Astrocyte (in vitro differentiated cells and primary cell): Measurements from ENCODE around the gene ANAPC13. TPM values are rescaled to one million over a fixed set of nuclear protein-coding genes. Genes with fewer than 3 reads are reported as not detected.

Experiments used
- DNase-seq: peaks from one replicate; pipeline ENCODE4 v3.0.0-alpha.2; 2010; ENCODE audit warnings: low read depth
- FAIRE-seq: peaks from 2 replicates; lab custom pipeline; 2011; peaks lifted over from hg19 to GRCh38; lab: Jason Lieb, UNC
- H2AFZ ChIP-seq: 2 replicates; pipeline ENCODE4 v1.6.0; 2012; ENCODE audit warnings: low read depth, low read length, inconsistent platforms
- H3K27ac ChIP-seq: 2 replicates; pipeline ENCODE4 v1.5.1; 2011; ENCODE audit warnings: low read depth, low read length, inconsistent platforms
- H3K27me3 ChIP-seq: 2 replicates; pipeline ENCODE4 v1.6.0; 2011; ENCODE audit warnings: low read length, inconsistent platforms; ENCODE audit not compliant: insufficient read depth
- H3K36me3 ChIP-seq: 2 replicates; pipeline ENCODE4 v1.5.1; 2011; ENCODE audit warnings: low read length, inconsistent platforms; ENCODE audit not compliant: insufficient read depth
- H3K4me1 ChIP-seq: 2 replicates; pipeline ENCODE4 v1.5.1; 2011; ENCODE audit warnings: low read length, inconsistent platforms; ENCODE audit not compliant: insufficient read depth
- H3K4me2 ChIP-seq: 2 replicates; pipeline ENCODE4 v1.6.0; 2012; ENCODE audit warnings: low read length, inconsistent platforms
- H3K4me3 ChIP-seq: 2 replicates; pipeline ENCODE4 v1.5.1; 2011; ENCODE audit warnings: low read depth, mild to moderate bottlenecking, low read length, inconsistent platforms; ENCODE audit not compliant: insufficient read depth
- H3K79me2 ChIP-seq: 2 replicates; pipeline ENCODE4 v1.6.0; 2012; ENCODE audit warnings: mild to moderate bottlenecking, low read length, inconsistent platforms; ENCODE audit not compliant: insufficient read depth
- H3K9ac ChIP-seq: 2 replicates; pipeline ENCODE4 v1.6.0; 2012; ENCODE audit warnings: mild to moderate bottlenecking, low read length, inconsistent platforms
- H3K9me3 ChIP-seq: 2 replicates; pipeline ENCODE4 v1.5.1; 2012; ENCODE audit warnings: low read depth, mild to moderate bottlenecking, low read length, inconsistent platforms; ENCODE audit not compliant: insufficient read depth
- H4K20me1 ChIP-seq: 2 replicates; pipeline ENCODE4 v1.6.0; 2012; ENCODE audit warnings: low read length, inconsistent platforms; ENCODE audit not compliant: insufficient read depth
- H3K27ac Mint-ChIP-seq: one replicate; pipeline ENCODE4 v1.8.0; 2021; ENCODE audit warnings: mild to moderate bottlenecking, mixed read lengths; ENCODE audit not compliant: unreplicated experiment
- H3K27me3 Mint-ChIP-seq: one replicate; pipeline ENCODE4 v1.8.0; 2021; ENCODE audit warnings: low read depth, mixed read lengths; ENCODE audit not compliant: unreplicated experiment
- H3K36me3 Mint-ChIP-seq: one replicate; pipeline ENCODE4 v1.8.0; 2021; ENCODE audit warnings: low read depth, mixed read lengths; ENCODE audit not compliant: unreplicated experiment
- H3K4me1 Mint-ChIP-seq: one replicate; pipeline ENCODE4 v1.8.0; 2021; ENCODE audit warnings: low read depth, mixed read lengths; ENCODE audit not compliant: unreplicated experiment
- H3K4me3 Mint-ChIP-seq: one replicate; pipeline ENCODE4 v1.8.0; 2021; ENCODE audit warnings: mild to moderate bottlenecking, moderate library complexity, mixed read lengths; ENCODE audit not compliant: unreplicated experiment
- H3K9me3 Mint-ChIP-seq: one replicate; pipeline ENCODE4 v1.8.0; 2021; ENCODE audit warnings: mild to moderate bottlenecking, mixed read lengths; ENCODE audit not compliant: unreplicated experiment
- CTCF ChIP-seq: IDR thresholded peaks from 2 replicates; pipeline ENCODE4 v1.5.1; 2011; ENCODE audit warnings: low read depth, mild to moderate bottlenecking, inconsistent platforms, low read length, moderate library complexity; ENCODE audit not compliant: insufficient read depth
- EZH2 ChIP-seq: IDR thresholded peaks from 2 replicates; pipeline ENCODE4 v1.6.1; 2012; ENCODE audit warnings: mild to moderate bottlenecking, low read length, inconsistent platforms; ENCODE audit not compliant: insufficient read depth
- total RNA-seq: library from RNA; stranded (reverse); gene quantifications from 2 replicates; pipeline ENCODE4 v1.2.1, GENCODE V29; 2021

The ANAPC13 gene
- total RNA-seq, 1 donor from 2014 or later: 61.0 TPM

DNA sequence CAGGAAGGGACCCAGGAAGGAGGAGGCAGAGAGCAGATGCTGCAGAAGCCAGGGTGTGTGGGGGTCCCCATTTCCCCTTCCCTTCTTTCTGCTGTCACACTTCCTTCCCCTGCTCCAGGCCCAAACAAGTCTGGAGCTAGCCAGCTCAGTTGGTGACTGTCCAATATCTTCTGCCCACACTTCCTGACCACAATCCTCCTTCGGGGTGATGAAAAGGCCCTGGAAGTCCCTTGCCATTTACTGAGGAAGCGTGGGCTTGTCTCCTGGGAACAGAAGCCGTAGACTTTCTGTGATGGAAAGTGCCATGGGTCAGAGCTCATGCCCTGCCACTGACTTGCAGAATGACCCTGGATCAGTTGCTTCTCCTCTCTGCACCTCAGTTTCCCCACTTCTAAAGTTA, 39.0 kb downstream of the ANAPC13 start:
- H3K36me3 Mint-ChIP-seq: peaks cover 2% of the 10 kb centered on the region
- Histone ChIP-seq H3K79me2 (no peaks in the 10 kb centered on the region), H3K27ac (no peak overlapping the region), H3K27me3 (no peaks in the 10 kb centered on the region), H4K20me1 (no peaks in the 10 kb centered on the region), H3K4me3 (no peak overlapping the region), H3K4me1 (peaks cover 19% of the 10 kb centered on the region), H2AFZ (no peak overlapping the region), H3K9me3 (no peaks in the 10 kb centered on the region), H3K36me3 (no peaks in the 10 kb centered on the region), H3K4me2 (peak overlapping the region; percentile 29), H3K9ac (no peak overlapping the region)
- H3K27ac Mint-ChIP-seq: peak overlapping the region; percentile 64
- H3K27me3 Mint-ChIP-seq: no peaks in the 10 kb centered on the region
- H3K9me3 Mint-ChIP-seq: peaks cover 4% of the 10 kb centered on the region
- H3K4me3 Mint-ChIP-seq: no peak overlapping the region
- TF ChIP-seq EZH2 (no peak), CTCF (no peak)
- DNase-seq (peak; percentile 76), FAIRE-seq (no peak)
- peaks cover 23% of the 10 kb centered on the region for H3K4me1 Mint-ChIP-seq

DNA sequence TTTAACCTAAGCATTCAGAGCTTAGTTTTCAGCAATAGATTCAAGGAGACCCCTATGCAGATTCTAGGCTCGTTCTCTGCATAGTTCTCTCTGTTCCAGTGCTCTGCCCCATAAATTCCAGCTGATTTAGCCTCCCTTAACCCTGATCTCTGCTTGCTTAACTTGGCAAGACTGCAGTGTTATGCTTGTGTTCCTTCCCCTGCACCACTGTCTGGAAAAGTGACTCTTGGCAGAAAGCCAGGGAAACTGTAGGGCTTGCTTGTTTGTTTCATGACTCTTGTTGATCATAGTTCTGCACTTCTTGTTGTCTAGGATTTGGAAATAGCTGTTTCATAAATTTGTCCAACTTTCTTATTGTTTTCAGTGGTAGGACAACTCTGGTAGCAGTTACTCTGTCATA, 40.1 kb downstream of the ANAPC13 start:
- Histone ChIP-seq H3K79me2 (no peaks in the 10 kb centered on the region), H3K27me3 (no peaks in the 10 kb centered on the region), H3K9me3 (no peaks in the 10 kb centered on the region), H3K4me2 (peak overlapping the region; percentile 35), H2AFZ (no peak overlapping the region), H3K27ac (no peak overlapping the region), H3K4me1 (peaks cover 19% of the 10 kb centered on the region), H4K20me1 (no peaks in the 10 kb centered on the region), H3K9ac (no peak overlapping the region), H3K36me3 (no peaks in the 10 kb centered on the region), H3K4me3 (no peak overlapping the region)
- peaks cover 28% of the 10 kb centered on the region for H3K4me1 Mint-ChIP-seq
- H3K4me3 Mint-ChIP-seq: no peak overlapping the region
- H3K9me3 Mint-ChIP-seq: peaks cover 4% of the 10 kb centered on the region
- H3K27ac Mint-ChIP-seq: peak overlapping the region; percentile 21
- H3K27me3 Mint-ChIP-seq: no peaks in the 10 kb centered on the region
- peaks cover 2% of the 10 kb centered on the region for H3K36me3 Mint-ChIP-seq
- no peak for TF ChIP-seq EZH2
- no peak for TF ChIP-seq CTCF
- FAIRE-seq (peak; percentile 43), DNase-seq (peak; percentile 36)

DNA sequence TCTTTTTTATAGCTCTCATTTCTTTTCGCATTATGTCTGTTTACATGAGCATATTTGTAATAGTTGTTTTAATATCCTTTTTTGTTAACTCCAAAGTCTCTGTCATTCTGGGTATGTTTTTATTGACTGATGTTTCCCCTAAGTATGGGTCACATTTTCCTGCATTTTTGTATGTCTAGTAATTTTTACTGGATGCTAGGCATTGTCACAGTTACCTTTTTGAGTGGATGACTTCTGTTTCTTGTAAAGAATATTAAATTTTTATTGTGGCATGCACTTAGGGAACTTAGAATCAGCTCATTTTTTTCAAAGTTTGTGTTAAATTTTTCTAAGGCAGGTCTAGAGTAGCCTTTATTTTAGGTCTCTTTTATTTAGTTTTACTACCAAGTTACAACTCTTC, 40.7 kb downstream of the ANAPC13 start:
- H3K27me3 ChIP-seq: no peaks in the 10 kb centered on the region
- H3K36me3 ChIP-seq: no peaks in the 10 kb centered on the region
- H2AFZ ChIP-seq: no peak overlapping the region
- H3K27ac ChIP-seq: no peak overlapping the region
- peaks cover 32% of the 10 kb centered on the region for H3K4me1 Mint-ChIP-seq
- H3K9ac ChIP-seq: no peak overlapping the region
- DNase-seq (no peak), FAIRE-seq (no peak)
- H3K9me3 ChIP-seq: no peaks in the 10 kb centered on the region
- H3K4me3 ChIP-seq: no peak overlapping the region
- H3K4me2 ChIP-seq: peak overlapping the region; percentile 35
- no peak overlapping the region for H3K4me3 Mint-ChIP-seq
- no peaks in the 10 kb centered on the region for H4K20me1 ChIP-seq
- peaks cover 2% of the 10 kb centered on the region for H3K36me3 Mint-ChIP-seq
- TF ChIP-seq EZH2 (no peak), CTCF (no peak)
- no peaks in the 10 kb centered on the region for H3K27me3 Mint-ChIP-seq
- H3K79me2 ChIP-seq: no peaks in the 10 kb centered on the region
- no peak overlapping the region for H3K27ac Mint-ChIP-seq
- H3K4me1 ChIP-seq: peaks cover 19% of the 10 kb centered on the region
- peaks cover 4% of the 10 kb centered on the region for H3K9me3 Mint-ChIP-seq
